Breast epithelium (tissue), 4 donors: ENCODE data around the gene MADCAM1. TPM values are rescaled to one million over a fixed set of nuclear protein-coding genes. Genes with fewer than 3 reads are reported as not detected.

ENCODE experiments used
- DNase-seq, 2 donors: peaks; one replicate each; pipeline ENCODE4 v3.0.0-alpha.2; 2019; ENCODE audit warnings: low spot score in 2 of 2
- H3K27ac ChIP-seq, 2 donors: fragments of 200-600 bp; sonication (generic) in 1 of 2; one replicate each; pipeline ENCODE4 v1.5.1; 2016 to 2019; ENCODE audit warnings: mild to moderate bottlenecking in 1 of 2
- H3K27me3 ChIP-seq, 2 donors: fragments of 200-600 bp; sonication (generic) in 1 of 2; one replicate each; pipeline versions ENCODE4 v1.5.1 to v1.6.0; 2017 to 2019; ENCODE audit warnings: control low read depth in 1 of 2, mild to moderate bottlenecking in 1 of 2
- H3K36me3 ChIP-seq: fragments of 200-600 bp; one replicate; pipeline ENCODE4 v1.5.1; 2019
- H3K4me1 ChIP-seq, 2 donors: fragments of 200-600 bp; sonication (generic); one replicate each; pipeline ENCODE4 v1.5.1; 2016 to 2019; ENCODE audit warnings: control low read depth in 1 of 2
- H3K4me3 ChIP-seq, 3 donors: fragments of 200-600 bp; sonication (generic); 1 replicate in 2 of 3; 2 replicates in 1 of 3; pipeline ENCODE4 v1.5.1; 2016 to 2019; ENCODE audit warnings: mild to moderate bottlenecking in 3 of 3, moderate library complexity in 2 of 3
- H3K9me3 ChIP-seq, 2 donors: fragments of 200-600 bp; sonication (generic) in 1 of 2; one replicate each; pipeline ENCODE4 v1.5.1; 2016 to 2019; ENCODE audit warnings: control low read depth in 1 of 2
- CTCF ChIP-seq, 3 donors: fragments of 450-650 bp; IDR thresholded peaks; one replicate each; pipeline ENCODE4 v1.5.1; 2016 to 2017; ENCODE audit warnings: antibody characterized with exemption in 3 of 3, mild to moderate bottlenecking in 3 of 3, moderate library complexity in 3 of 3
- POLR2A ChIP-seq: fragments of 450-650 bp; IDR thresholded peaks from one replicate; pipeline ENCODE4 v1.6.1; 2016; ENCODE audit warnings: antibody characterized with exemption, mild to moderate bottlenecking, moderate library complexity
- POLR2AphosphoS5 ChIP-seq, 3 donors: sonication (generic); formaldehyde crosslinking; IDR thresholded peaks; one replicate each; pipeline ENCODE4 v1.6.1; 2017; ENCODE audit warnings: antibody characterized with exemption in 3 of 3
- intact Hi-C: fragments of 100-400 bp; cut with DNase I; formaldehyde crosslinking; loops from one replicate; pipeline ENCODE4 v1.15.1; 2023; ENCODE audit warnings: low total_unique reads
- total RNA-seq, 3 donors: library from RNA; depleted of rRNA; stranded (reverse); fragments of >200 nt; gene quantifications; one replicate each; pipeline ENCODE4 v1.1.0, GENCODE V29; 2016

The MADCAM1 gene
- total RNA-seq, 3 donors from 2014 or later: 0.66 TPM; not detected in 2

- no peaks in the 10 kb centered on the region for H3K27me3 ChIP-seq
- no peaks in the 10 kb centered on the region for H3K9me3 ChIP-seq
- no peaks in the 10 kb centered on the region for H3K36me3 ChIP-seq
- intact Hi-C loops: no loop called here
- TF ChIP-seq POLR2AphosphoS5 (IDR thresholded peaks at IDR 0.05) (no peak), CTCF (IDR thresholded peaks at IDR 0.05) (no peak), POLR2A (no peak)
- no peak for DNase-seq
- H3K4me1 ChIP-seq: no peaks in the 10 kb centered on the region
- H3K27ac ChIP-seq: no peak overlapping the region
- H3K4me3 ChIP-seq: no peak overlapping the region
Measured at GRCh38 chr19:453606-454005, 42.7 kb upstream of the MADCAM1 start.

- H3K9me3 ChIP-seq: no peaks in the 10 kb centered on the region
- H3K4me1 ChIP-seq: no peaks in the 10 kb centered on the region
- H3K27ac ChIP-seq: no peak overlapping the region
- intact Hi-C loops: no loop called here
- TF ChIP-seq POLR2AphosphoS5 (IDR thresholded peaks at IDR 0.05): no peak
- DNase-seq: no peak
- no peaks in the 10 kb centered on the region for H3K27me3 ChIP-seq
- H3K4me3 ChIP-seq: no peak overlapping the region
- no peaks in the 10 kb centered on the region for H3K36me3 ChIP-seq
Measured at GRCh38 chr19:455031-455705, 41.1 kb upstream of the MADCAM1 start.

- intact Hi-C loops: no loop called here
- no peak overlapping the region for H3K27ac ChIP-seq
- DNase-seq: no peak
- H3K4me1 ChIP-seq: no peaks in the 10 kb centered on the region
- no peaks in the 10 kb centered on the region for H3K36me3 ChIP-seq
- no peak for TF ChIP-seq POLR2AphosphoS5 (IDR thresholded peaks at IDR 0.05)
- TF ChIP-seq POLR2A: no peak
- TF ChIP-seq CTCF (IDR thresholded peaks at IDR 0.05): no peak
- no peak overlapping the region for H3K4me3 ChIP-seq
- no peaks in the 10 kb centered on the region for H3K9me3 ChIP-seq
- H3K27me3 ChIP-seq: no peaks in the 10 kb centered on the region
Measured at GRCh38 chr19:455851-456546, 40.3 kb upstream of the MADCAM1 start.

GRCh38 chr19:456547-457110, 39.7 kb upstream of the MADCAM1 start:
- Histone ChIP-seq H3K27me3 (no peaks in the 10 kb centered on the region), H3K36me3 (no peaks in the 10 kb centered on the region), H3K4me1 (no peaks in the 10 kb centered on the region), H3K4me3 (no peak overlapping the region), H3K9me3 (no peaks in the 10 kb centered on the region), H3K27ac (no peak overlapping the region)
- no peak for DNase-seq
- intact Hi-C loops: no loop called here
- TF ChIP-seq CTCF (IDR thresholded peaks at IDR 0.05): no peak
- TF ChIP-seq POLR2A: no peak
- TF ChIP-seq POLR2AphosphoS5 (IDR thresholded peaks at IDR 0.05): no peak

- Histone ChIP-seq H3K4me1 (no peaks in the 10 kb centered on the region), H3K27me3 (no peaks in the 10 kb centered on the region), H3K27ac (no peak overlapping the region), H3K9me3 (no peaks in the 10 kb centered on the region), H3K4me3 (no peak overlapping the region), H3K36me3 (no peaks in the 10 kb centered on the region)
- no peak for DNase-seq
- TF ChIP-seq POLR2AphosphoS5 (IDR thresholded peaks at IDR 0.05) (no peak), POLR2A (no peak), CTCF (IDR thresholded peaks at IDR 0.05) (no peak)
- intact Hi-C loops: no loop called here
Measured at GRCh38 chr19:457636-458035, 38.6 kb upstream of the MADCAM1 start.
